ENCODE results near the gene CYTH1.
A peak's percentile ranks its signal among the peaks of the same experiment; 100 is the strongest.

The CYTH1 gene

GRCh38 chr17:78652024-78652423, 130.0 kb downstream of the CYTH1 start:
- ATAC-seq, result peak; percentile 13; the same call in 2 of the 3 replicates
- TF ChIP-seq OSR1 (CRISPR knock-in tag; IDR thresholded peaks at IDR 0.05), result no peak
- no peak for TF ChIP-seq CREB5 (CRISPR knock-in tag; IDR thresholded peaks at IDR 0.05; ENCODE audit: low read depth)
- TF ChIP-seq BACH2 (CRISPR knock-in tag; IDR thresholded peaks at IDR 0.05; ENCODE audit: borderline replicate concordance), result no peak
- TF ChIP-seq ISL1 (CRISPR knock-in tag; IDR thresholded peaks at IDR 0.05), result no peak
- TF ChIP-seq PPARA (CRISPR knock-in tag; IDR thresholded peaks at IDR 0.05; ENCODE audit: borderline replicate concordance), result no peak
- TF ChIP-seq CSDC2 (CRISPR knock-in tag; IDR thresholded peaks at IDR 0.05), result no peak
- TF ChIP-seq SNAI2 (CRISPR knock-in tag; IDR thresholded peaks at IDR 0.05), result no peak
- no peak for TF ChIP-seq ESRRG (CRISPR knock-in tag; IDR thresholded peaks at IDR 0.05)
- TF ChIP-seq CSRNP3 (CRISPR knock-in tag; IDR thresholded peaks at IDR 0.05), result no peak
- no peak for TF ChIP-seq ZC3H10 (CRISPR knock-in tag; IDR thresholded peaks at IDR 0.05)
- no peak for TF ChIP-seq ZNF565 (CRISPR knock-in tag; conservative IDR thresholded peaks at IDR 0.05; ENCODE audit: low read depth)

GRCh38 chr17:78651554-78651953, 130.5 kb downstream of the CYTH1 start:
- no peak for TF ChIP-seq ZNF70 (CRISPR knock-in tag; IDR thresholded peaks at IDR 0.05)
- TF ChIP-seq CSDC2 (CRISPR knock-in tag; IDR thresholded peaks at IDR 0.05), result no peak
- TF ChIP-seq ZFP3 (CRISPR knock-in tag; IDR thresholded peaks at IDR 0.05), result no peak
- ATAC-seq, result peak; percentile 89

- ATAC-seq, result no peak
- TF ChIP-seq TOX (CRISPR knock-in tag; IDR thresholded peaks at IDR 0.05; ENCODE audit: borderline replicate concordance) (no peak), ARNTL (CRISPR knock-in tag; IDR thresholded peaks at IDR 0.05; ENCODE audit: borderline replicate concordance, low read depth) (no peak)
Measured at GRCh38 chr17:78650093-78650715, 131.9 kb downstream of the CYTH1 start.

GRCh38 chr17:78648293-78648692, 133.8 kb downstream of the CYTH1 start:
- no peak for ATAC-seq
- TF ChIP-seq ARNTL (CRISPR knock-in tag; IDR thresholded peaks at IDR 0.05; ENCODE audit: borderline replicate concordance, low read depth) (no peak), ESRRG (CRISPR knock-in tag; IDR thresholded peaks at IDR 0.05) (no peak), GLIS3 (CRISPR knock-in tag; IDR thresholded peaks at IDR 0.05) (no peak), ZFP30 (CRISPR knock-in tag; IDR thresholded peaks at IDR 0.05) (no peak), ZC3H10 (CRISPR knock-in tag; IDR thresholded peaks at IDR 0.05) (no peak), PATZ1 (CRISPR knock-in tag; IDR thresholded peaks at IDR 0.05; ENCODE audit: borderline replicate concordance) (no peak), SNAI2 (CRISPR knock-in tag; IDR thresholded peaks at IDR 0.05) (no peak), PPARA (CRISPR knock-in tag; IDR thresholded peaks at IDR 0.05; ENCODE audit: borderline replicate concordance) (no peak), ZFP3 (CRISPR knock-in tag; IDR thresholded peaks at IDR 0.05) (no peak), CSRNP3 (CRISPR knock-in tag; IDR thresholded peaks at IDR 0.05) (no peak), ZNF70 (CRISPR knock-in tag; IDR thresholded peaks at IDR 0.05) (no peak), ZNF565 (CRISPR knock-in tag; conservative IDR thresholded peaks at IDR 0.05; ENCODE audit: low read depth) (no peak), ZNF8 (CRISPR knock-in tag; IDR thresholded peaks at IDR 0.05) (no peak), OSR1 (CRISPR knock-in tag; IDR thresholded peaks at IDR 0.05) (no peak), CSDC2 (CRISPR knock-in tag; IDR thresholded peaks at IDR 0.05) (no peak), BACH2 (CRISPR knock-in tag; IDR thresholded peaks at IDR 0.05; ENCODE audit: borderline replicate concordance) (no peak)

GRCh38 chr17:78647032-78647431, 135.0 kb downstream of the CYTH1 start:
- no peak for ATAC-seq
- TF ChIP-seq RARB (CRISPR knock-in tag; IDR thresholded peaks at IDR 0.05), result no peak
- no peak for TF ChIP-seq CSRNP3 (CRISPR knock-in tag; IDR thresholded peaks at IDR 0.05)
- TF ChIP-seq CREB5 (CRISPR knock-in tag; IDR thresholded peaks at IDR 0.05; ENCODE audit: low read depth), result no peak
- no peak for TF ChIP-seq ARNTL (CRISPR knock-in tag; IDR thresholded peaks at IDR 0.05; ENCODE audit: borderline replicate concordance, low read depth)
- no peak for TF ChIP-seq TCF4 (CRISPR knock-in tag; IDR thresholded peaks at IDR 0.05; ENCODE audit: borderline replicate concordance)
- no peak for TF ChIP-seq ZNF70 (CRISPR knock-in tag; IDR thresholded peaks at IDR 0.05)
- no peak for TF ChIP-seq SNAI2 (CRISPR knock-in tag; IDR thresholded peaks at IDR 0.05)
- TF ChIP-seq ZFP30 (CRISPR knock-in tag; IDR thresholded peaks at IDR 0.05), result no peak
- TF ChIP-seq CSDC2 (CRISPR knock-in tag; IDR thresholded peaks at IDR 0.05), result no peak
- TF ChIP-seq ESRRG (CRISPR knock-in tag; IDR thresholded peaks at IDR 0.05), result no peak
- TF ChIP-seq ZFP3 (CRISPR knock-in tag; IDR thresholded peaks at IDR 0.05), result no peak
- no peak for TF ChIP-seq GLIS3 (CRISPR knock-in tag; IDR thresholded peaks at IDR 0.05)
- TF ChIP-seq ISL1 (CRISPR knock-in tag; IDR thresholded peaks at IDR 0.05), result no peak
- TF ChIP-seq ZNF565 (CRISPR knock-in tag; conservative IDR thresholded peaks at IDR 0.05; ENCODE audit: low read depth), result no peak

Measured in SK-N-SH treated with all-trans-retinoic acid at 6 μM for 48 hours (cell line).